ENCODE results near the gene CEP120.

DNA sequence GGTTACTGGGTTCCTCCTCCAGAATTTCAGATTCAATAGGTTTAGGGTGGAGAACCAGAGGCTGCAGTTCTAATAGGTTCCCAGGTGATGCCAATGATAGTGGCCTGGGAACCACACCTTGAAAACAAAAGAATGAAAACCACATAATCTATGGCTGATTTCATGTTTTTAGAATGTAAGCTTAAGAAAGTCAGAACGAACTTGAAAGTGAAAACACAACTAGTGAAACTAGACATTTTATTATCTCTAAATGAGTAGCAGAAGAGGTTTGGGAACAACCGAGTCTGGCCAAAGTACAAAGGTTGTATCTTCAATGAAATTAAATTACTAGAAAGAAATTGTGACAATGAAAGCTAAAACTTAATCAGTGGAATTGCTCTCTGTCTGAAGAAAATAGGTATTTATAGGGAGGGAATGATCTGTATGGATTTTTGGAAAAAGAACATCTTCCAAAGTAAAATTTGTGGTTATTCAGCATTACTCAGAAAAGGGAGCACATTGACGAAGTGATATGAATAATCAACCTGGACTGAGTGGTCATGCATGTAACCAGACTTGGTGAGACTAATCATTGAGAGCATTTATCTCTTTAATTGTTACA lies 24.9 kb upstream of the CEP120 start:
- TF ChIP-seq, protein P1, sequence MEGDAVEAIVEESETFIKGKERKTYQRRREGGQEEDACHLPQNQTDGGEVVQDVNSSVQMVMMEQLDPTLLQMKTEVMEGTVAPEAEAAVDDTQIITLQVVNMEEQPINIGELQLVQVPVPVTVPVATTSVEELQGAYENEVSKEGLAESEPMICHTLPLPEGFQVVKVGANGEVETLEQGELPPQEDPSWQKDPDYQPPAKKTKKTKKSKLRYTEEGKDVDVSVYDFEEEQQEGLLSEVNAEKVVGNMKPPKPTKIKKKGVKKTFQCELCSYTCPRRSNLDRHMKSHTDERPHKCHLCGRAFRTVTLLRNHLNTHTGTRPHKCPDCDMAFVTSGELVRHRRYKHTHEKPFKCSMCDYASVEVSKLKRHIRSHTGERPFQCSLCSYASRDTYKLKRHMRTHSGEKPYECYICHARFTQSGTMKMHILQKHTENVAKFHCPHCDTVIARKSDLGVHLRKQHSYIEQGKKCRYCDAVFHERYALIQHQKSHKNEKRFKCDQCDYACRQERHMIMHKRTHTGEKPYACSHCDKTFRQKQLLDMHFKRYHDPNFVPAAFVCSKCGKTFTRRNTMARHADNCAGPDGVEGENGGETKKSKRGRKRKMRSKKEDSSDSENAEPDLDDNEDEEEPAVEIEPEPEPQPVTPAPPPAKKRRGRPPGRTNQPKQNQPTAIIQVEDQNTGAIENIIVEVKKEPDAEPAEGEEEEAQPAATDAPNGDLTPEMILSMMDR (IDR thresholded peaks at IDR 0.05; ENCODE audit: insufficient read depth, low read length, poor library complexity, severe bottlenecking): no peak
- no peak for TF ChIP-seq EZH2phosphoT487 (conservative IDR thresholded peaks at IDR 0.05; ENCODE audit: low read length)
